Colonic mucosa (tissue), 4 donors: ENCODE data around the gene FGF2. TPM values are rescaled to one million over a fixed set of nuclear protein-coding genes. Genes with fewer than 3 reads are reported as not detected.
A peak's percentile ranks its signal among the peaks of the same experiment; 100 is the strongest.

Experiments
- DNase-seq: peaks from one replicate; pipeline ENCODE4 v3.0.0-alpha.2; 2020
- H3K27ac ChIP-seq: fragments of 200-600 bp; one replicate; pipeline ENCODE4 v1.8.0; 2021
- H3K27me3 ChIP-seq: fragments of 200-600 bp; one replicate; pipeline ENCODE4 v1.8.0; 2021
- H3K36me3 ChIP-seq: fragments of 200-600 bp; one replicate; pipeline ENCODE4 v1.8.0; 2021
- H3K4me1 ChIP-seq: fragments of 200-600 bp; one replicate; pipeline ENCODE4 v1.8.0; 2021; ENCODE audit warnings: mild to moderate bottlenecking
- H3K4me3 ChIP-seq: fragments of 200-600 bp; one replicate; pipeline ENCODE4 v1.8.0; 2021
- H3K9ac ChIP-seq, 2 donors: one replicate each; pipeline ENCODE4 v1.7.0; 2013; ENCODE audit warnings: control low read depth in 2 of 2, low read depth in 2 of 2, low read length in 2 of 2
- H3K9me3 ChIP-seq: fragments of 200-600 bp; one replicate; pipeline ENCODE4 v1.8.0; 2021
- intact Hi-C: fragments of 100-400 bp; cut with DNase I; formaldehyde crosslinking; loops from one replicate; pipeline ENCODE4 v1.14.1; 2022
- total RNA-seq, 2 donors: library from RNA; stranded (reverse); fragmentation: NEBNext Ultra II Directional in 1 of 2; extraction: Animal tissue kit (Norgen Biotek cat#: 25700) in 1 of 2; gene quantifications; one replicate each; pipeline ENCODE4 v1.2.1, GENCODE V29; 2021
- TF ChIP-seq, protein P1 (sequence below): fragments of 200-600 bp; IDR thresholded peaks from one replicate; pipeline ENCODE4 v1.8.0; 2022; ENCODE audit warnings: antibody characterized with exemption, mild to moderate bottlenecking
- donor health status: healthy.
- donor health status: DM: no; HTN: no; CAD: no.
- donor health status: DM: no; HTN: no; CAD: no.

FGF2 gene
- total RNA-seq, 2 donors from 2014 or later = 0.94 to 5.0 TPM

GRCh38 chr4:122796801-122797404 lies 29.7 kb upstream of the FGF2 start:
- no peaks in the 10 kb centered on the region for H3K36me3 ChIP-seq
- H3K27me3 ChIP-seq = no peaks in the 10 kb centered on the region
- no peaks in the 10 kb centered on the region for H3K9me3 ChIP-seq
- no peaks in the 10 kb centered on the region for H3K4me1 ChIP-seq
- TF ChIP-seq, protein P1, sequence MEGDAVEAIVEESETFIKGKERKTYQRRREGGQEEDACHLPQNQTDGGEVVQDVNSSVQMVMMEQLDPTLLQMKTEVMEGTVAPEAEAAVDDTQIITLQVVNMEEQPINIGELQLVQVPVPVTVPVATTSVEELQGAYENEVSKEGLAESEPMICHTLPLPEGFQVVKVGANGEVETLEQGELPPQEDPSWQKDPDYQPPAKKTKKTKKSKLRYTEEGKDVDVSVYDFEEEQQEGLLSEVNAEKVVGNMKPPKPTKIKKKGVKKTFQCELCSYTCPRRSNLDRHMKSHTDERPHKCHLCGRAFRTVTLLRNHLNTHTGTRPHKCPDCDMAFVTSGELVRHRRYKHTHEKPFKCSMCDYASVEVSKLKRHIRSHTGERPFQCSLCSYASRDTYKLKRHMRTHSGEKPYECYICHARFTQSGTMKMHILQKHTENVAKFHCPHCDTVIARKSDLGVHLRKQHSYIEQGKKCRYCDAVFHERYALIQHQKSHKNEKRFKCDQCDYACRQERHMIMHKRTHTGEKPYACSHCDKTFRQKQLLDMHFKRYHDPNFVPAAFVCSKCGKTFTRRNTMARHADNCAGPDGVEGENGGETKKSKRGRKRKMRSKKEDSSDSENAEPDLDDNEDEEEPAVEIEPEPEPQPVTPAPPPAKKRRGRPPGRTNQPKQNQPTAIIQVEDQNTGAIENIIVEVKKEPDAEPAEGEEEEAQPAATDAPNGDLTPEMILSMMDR = no peak
- intact Hi-C loops = no loop called here
- H3K27ac ChIP-seq = no peak overlapping the region
- H3K9ac ChIP-seq = no peak overlapping the region
- DNase-seq = no peak
- no peak overlapping the region for H3K4me3 ChIP-seq

DNA sequence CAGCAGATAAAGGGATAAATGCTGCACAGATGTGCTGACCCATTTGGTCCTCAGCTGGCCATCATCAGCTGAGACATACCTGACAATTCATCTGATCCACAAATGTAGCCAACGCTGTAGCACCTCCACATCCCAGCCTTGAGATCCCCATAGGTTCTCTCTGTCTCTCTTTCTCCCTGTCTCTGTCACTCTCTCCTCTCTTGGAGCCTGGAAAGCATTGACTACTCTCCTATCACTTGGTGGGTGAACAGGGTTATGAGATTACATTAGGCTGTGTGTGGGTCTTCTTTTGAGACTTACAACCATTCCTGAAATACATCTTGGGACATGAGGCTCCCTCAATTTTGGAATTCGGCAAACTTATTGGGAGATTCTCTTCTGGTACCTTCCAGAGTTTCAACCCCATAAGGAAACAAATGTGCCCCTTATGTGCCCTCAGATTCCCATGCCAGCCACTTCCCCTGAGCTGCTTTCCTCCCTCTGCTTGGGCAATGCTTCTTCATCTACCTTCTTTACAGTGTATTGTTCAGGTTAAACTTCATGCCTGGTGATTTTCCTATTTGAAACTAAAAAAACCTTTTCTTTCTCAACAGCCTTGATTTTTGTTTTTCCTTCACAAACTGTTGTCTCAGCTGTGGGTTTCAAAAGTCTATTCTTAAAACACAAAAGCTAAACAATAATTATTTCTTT lies 29.1 kb upstream of the FGF2 start:
- TF ChIP-seq, protein P1 = no peak
- Histone ChIP-seq H3K9ac (no peak overlapping the region), H3K9me3 (no peaks in the 10 kb centered on the region), H3K4me1 (no peaks in the 10 kb centered on the region), H3K27ac (no peak overlapping the region), H3K4me3 (no peak overlapping the region), H3K27me3 (no peaks in the 10 kb centered on the region), H3K36me3 (no peaks in the 10 kb centered on the region)
- no peak for DNase-seq
- intact Hi-C loops = no loop called here

GRCh38 chr4:122798101-122798500 lies 28.5 kb upstream of the FGF2 start:
- Histone ChIP-seq H3K27ac (no peak overlapping the region), H3K4me1 (no peaks in the 10 kb centered on the region), H3K4me3 (no peak overlapping the region), H3K9ac (no peak overlapping the region), H3K27me3 (no peaks in the 10 kb centered on the region), H3K9me3 (no peaks in the 10 kb centered on the region), H3K36me3 (no peaks in the 10 kb centered on the region)
- intact Hi-C loops = no loop called here
- DNase-seq = peak; percentile 30
- TF ChIP-seq, protein P1 = no peak

- Histone ChIP-seq H3K9ac (no peak overlapping the region), H3K36me3 (no peaks in the 10 kb centered on the region), H3K4me1 (no peaks in the 10 kb centered on the region), H3K4me3 (no peak overlapping the region), H3K9me3 (no peaks in the 10 kb centered on the region), H3K27ac (no peak overlapping the region), H3K27me3 (no peaks in the 10 kb centered on the region)
- no peak for DNase-seq
- TF ChIP-seq, protein P1 = no peak
- intact Hi-C loops = no loop called here
These were observed 27.7 kb upstream of the FGF2 start for GRCh38 chr4:122798917-122799316.

- Histone ChIP-seq H3K4me1 (no peaks in the 10 kb centered on the region), H3K9ac (no peak overlapping the region), H3K4me3 (no peak overlapping the region), H3K9me3 (no peaks in the 10 kb centered on the region), H3K36me3 (no peaks in the 10 kb centered on the region), H3K27ac (no peak overlapping the region), H3K27me3 (no peaks in the 10 kb centered on the region)
- intact Hi-C loops = no loop called here
- DNase-seq = no peak
- TF ChIP-seq, protein P1 = no peak
These were observed 22.8 kb upstream of the FGF2 start for GRCh38 chr4:122803788-122804208.
